HUES64 (cell line): ENCODE measurements around the gene RBFOX1.

Experiments
- H3K27ac ChIP-seq: 2 replicates; pipeline ENCODE4 v1.7.0; 2013; ENCODE audit warnings: low read depth, low read length, inconsistent platforms
- H3K27me3 ChIP-seq: 2 replicates; pipeline ENCODE4 v1.6.1; 2013; ENCODE audit warnings: mild to moderate bottlenecking, low read length; ENCODE audit not compliant: insufficient read depth
- H3K36me3 ChIP-seq: 2 replicates; pipeline ENCODE4 v1.6.1; 2013; ENCODE audit warnings: mild to moderate bottlenecking, low read length; ENCODE audit not compliant: insufficient read depth
- H3K4me1 ChIP-seq: 2 replicates; pipeline ENCODE4 v1.6.1; 2013; ENCODE audit warnings: mild to moderate bottlenecking, low read length, moderate library complexity; ENCODE audit not compliant: insufficient read depth
- H3K4me3 ChIP-seq: 2 replicates; pipeline ENCODE4 v1.5.1; 2013; ENCODE audit warnings: mild to moderate bottlenecking, low read length, moderate library complexity
- H3K9ac ChIP-seq: 2 replicates; pipeline ENCODE4 v1.6.1; 2013; ENCODE audit warnings: mild to moderate bottlenecking, low read depth, low read length
- H3K9me3 ChIP-seq: 2 replicates; pipeline ENCODE4 v1.6.1; 2013; ENCODE audit warnings: low read depth, low read length; ENCODE audit not compliant: insufficient read depth
- WGBS: fragments of 150-250, 120-280 bp; methylation state at CpG from one replicate; pipeline ENCODE4 v1.1.7; 2013; ENCODE audit warnings: missing lambda C conversion rate; 5-methylcytosine and 5-hydroxymethylcytosine counted together

The RBFOX1 gene

DNA sequence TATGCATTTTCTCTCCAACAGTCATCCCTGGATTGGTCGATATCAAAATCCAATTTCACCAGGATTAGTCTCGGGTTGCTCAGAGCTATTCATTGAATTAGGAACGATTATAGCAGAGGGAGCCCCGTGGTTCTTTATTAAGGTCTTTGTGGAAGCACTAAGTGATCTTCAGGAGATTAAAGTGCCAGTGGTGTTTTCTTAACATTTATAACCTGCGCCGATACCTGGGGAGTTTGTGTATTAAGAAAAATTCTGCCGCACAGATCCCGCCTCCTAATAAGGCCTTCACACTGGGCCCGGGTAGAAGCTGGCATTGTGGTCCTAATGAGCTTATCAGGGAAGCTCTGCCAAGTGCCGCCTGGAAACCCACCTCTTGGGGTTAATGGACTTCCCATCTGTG is 238.7 kb downstream of the RBFOX1 start:
- no peaks in the 10 kb centered on the region for H3K27me3 ChIP-seq
- no peaks in the 10 kb centered on the region for H3K4me1 ChIP-seq
- no peaks in the 10 kb centered on the region for H3K36me3 ChIP-seq
- H3K9ac ChIP-seq = no peak overlapping the region
- 93% methylated on average over 10 of the region's 10 CpGs for WGBS
- no peak overlapping the region for H3K4me3 ChIP-seq
- H3K9me3 ChIP-seq = no peaks in the 10 kb centered on the region
- no peak overlapping the region for H3K27ac ChIP-seq

DNA sequence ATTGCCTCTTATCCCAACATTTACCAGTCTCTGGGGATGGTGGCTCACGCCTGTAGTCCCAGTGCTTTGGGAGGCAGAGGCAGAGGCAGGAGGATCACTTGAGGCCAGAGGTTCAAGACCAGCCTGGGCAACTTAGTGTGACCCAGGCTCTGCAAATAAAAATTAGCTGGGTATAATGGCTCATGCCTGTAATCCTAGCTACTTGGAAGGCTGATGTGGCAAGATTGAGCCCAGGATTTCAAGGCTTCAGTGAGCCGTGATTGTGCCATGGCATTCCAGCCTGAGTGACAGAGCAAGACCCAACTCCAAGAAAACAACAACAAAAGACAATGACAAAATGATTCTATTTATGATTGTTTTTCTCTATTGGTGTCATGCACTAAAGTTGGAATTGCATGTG is 244.9 kb downstream of the RBFOX1 start:
- no peak overlapping the region for H3K27ac ChIP-seq
- H3K4me3 ChIP-seq = no peak overlapping the region
- H3K9me3 ChIP-seq = no peaks in the 10 kb centered on the region
- H3K27me3 ChIP-seq = no peaks in the 10 kb centered on the region
- WGBS = 91% methylated on average over 2 of the region's 2 CpGs
- H3K9ac ChIP-seq = no peak overlapping the region
- no peaks in the 10 kb centered on the region for H3K4me1 ChIP-seq
- H3K36me3 ChIP-seq = no peaks in the 10 kb centered on the region

DNA sequence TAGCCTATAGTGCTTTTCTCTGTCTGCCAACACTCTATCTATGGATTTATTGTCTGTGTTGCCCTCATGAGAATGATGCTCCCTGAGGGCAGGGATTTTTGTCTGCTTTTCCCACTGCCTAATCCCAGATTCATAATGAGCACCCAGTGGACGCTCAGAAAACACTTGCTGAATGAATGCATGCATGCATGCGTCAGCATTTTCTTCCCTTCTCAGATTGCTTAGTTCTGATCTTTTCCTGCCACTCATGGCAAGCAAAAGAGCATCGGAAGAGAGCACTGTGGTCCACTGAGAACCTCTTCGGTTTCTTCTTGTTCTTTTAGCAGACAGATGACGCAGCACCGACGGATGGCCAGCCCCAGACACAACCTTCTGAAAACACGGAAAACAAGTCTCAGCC is 246.8 kb downstream of the RBFOX1 start:
- WGBS = 95% methylated on average over 8 of the region's 8 CpGs
- Histone ChIP-seq H3K9me3 (no peaks in the 10 kb centered on the region), H3K27ac (no peak overlapping the region), H3K9ac (no peak overlapping the region), H3K4me1 (no peaks in the 10 kb centered on the region), H3K27me3 (no peaks in the 10 kb centered on the region), H3K36me3 (no peaks in the 10 kb centered on the region), H3K4me3 (no peak overlapping the region)

DNA sequence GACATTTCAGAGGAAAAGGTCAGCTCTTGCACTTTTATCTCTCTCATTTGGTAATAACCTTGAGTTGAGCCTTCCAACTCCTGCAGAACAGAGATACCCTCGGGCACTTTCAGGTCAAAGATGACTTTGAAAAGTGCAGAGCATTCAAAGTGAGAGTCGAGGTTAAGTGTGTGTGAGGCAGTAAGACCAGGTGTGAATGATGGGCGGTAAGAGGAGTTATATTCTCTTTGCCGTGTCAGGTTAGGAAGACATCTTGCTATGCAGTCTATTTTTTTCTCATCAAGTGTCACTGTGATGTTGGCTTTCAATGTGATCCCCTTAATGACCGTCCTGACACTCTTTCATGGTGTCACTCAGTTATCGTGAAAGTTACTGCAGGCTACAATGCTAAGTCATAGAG is 248.5 kb downstream of the RBFOX1 start:
- Histone ChIP-seq H3K27ac (no peak overlapping the region), H3K27me3 (no peaks in the 10 kb centered on the region), H3K4me3 (no peak overlapping the region), H3K4me1 (no peaks in the 10 kb centered on the region), H3K36me3 (no peaks in the 10 kb centered on the region), H3K9me3 (no peaks in the 10 kb centered on the region), H3K9ac (no peak overlapping the region)
- WGBS = 93% methylated on average over 6 of the region's 6 CpGs

DNA sequence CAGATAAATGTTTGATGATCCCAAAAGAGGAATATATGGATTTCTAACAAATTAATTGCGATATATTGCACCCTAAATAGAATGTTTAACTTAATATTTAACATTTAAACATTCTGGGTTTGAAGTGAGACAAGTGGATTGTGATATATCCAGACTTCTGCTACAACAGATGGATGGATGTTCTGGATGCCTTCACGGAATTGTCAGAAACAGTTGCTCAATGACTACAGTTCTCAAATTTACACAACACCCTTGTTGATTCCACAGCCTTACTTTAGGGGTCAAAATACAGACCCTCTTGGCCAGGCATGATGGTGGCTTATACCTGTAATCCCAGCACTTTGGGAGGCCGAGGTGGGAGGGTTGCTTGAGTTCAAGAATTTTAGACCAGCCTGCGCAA is 250.8 kb downstream of the RBFOX1 start:
- Histone ChIP-seq H3K36me3 (no peaks in the 10 kb centered on the region), H3K27me3 (no peaks in the 10 kb centered on the region), H3K4me3 (no peak overlapping the region), H3K9me3 (no peaks in the 10 kb centered on the region), H3K4me1 (no peaks in the 10 kb centered on the region), H3K27ac (no peak overlapping the region), H3K9ac (no peak overlapping the region)
- WGBS = 100% methylated on average over 3 of the region's 4 CpGs

DNA sequence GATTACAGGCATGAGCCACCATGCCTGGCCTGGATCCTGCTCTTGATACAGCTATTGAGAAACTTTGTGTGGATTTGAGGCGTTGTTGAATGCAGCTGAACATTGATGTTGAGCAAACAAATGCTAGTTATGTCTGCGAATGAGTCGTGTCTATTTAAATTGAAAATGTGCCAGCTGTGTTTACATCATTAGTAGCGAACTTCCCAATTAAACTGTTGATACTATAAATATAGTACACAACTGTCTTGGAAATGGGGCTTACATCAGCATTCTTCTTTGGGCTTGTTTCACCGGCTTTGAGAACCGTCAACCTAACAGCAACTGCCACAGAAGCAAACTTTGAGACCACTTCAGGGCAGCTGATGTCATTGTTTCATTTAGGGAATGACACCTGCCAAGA is 251.9 kb downstream of the RBFOX1 start:
- Histone ChIP-seq H3K27me3 (no peaks in the 10 kb centered on the region), H3K4me3 (no peak overlapping the region), H3K36me3 (no peaks in the 10 kb centered on the region), H3K27ac (no peak overlapping the region), H3K4me1 (no peaks in the 10 kb centered on the region), H3K9me3 (no peaks in the 10 kb centered on the region), H3K9ac (no peak overlapping the region)
- WGBS = 92% methylated on average over 6 of the region's 6 CpGs

DNA sequence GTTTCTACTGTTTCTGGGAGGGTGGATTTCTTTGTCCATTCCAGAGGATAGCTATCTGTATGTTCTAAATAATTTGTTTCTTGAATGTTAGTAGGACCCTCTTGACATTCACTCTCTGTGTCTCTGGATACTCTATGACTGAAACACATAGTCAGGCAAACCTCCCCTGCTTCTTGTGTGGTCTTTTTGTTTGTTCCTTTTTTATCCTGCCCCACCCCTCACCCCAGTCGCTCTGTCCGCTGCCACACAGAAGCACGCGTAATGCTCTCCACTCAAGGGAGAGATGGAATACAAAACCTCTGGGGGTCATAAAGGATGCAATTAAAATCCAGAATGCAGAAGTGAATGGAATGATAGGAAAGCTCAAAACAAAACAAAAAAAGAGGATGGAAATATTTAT is 253.1 kb downstream of the RBFOX1 start:
- H3K9me3 ChIP-seq = no peaks in the 10 kb centered on the region
- 79% methylated on average over 2 of the region's 4 CpGs for WGBS
- H3K9ac ChIP-seq = no peak overlapping the region
- no peaks in the 10 kb centered on the region for H3K36me3 ChIP-seq
- H3K4me1 ChIP-seq = no peaks in the 10 kb centered on the region
- H3K27me3 ChIP-seq = no peaks in the 10 kb centered on the region
- H3K27ac ChIP-seq = no peak overlapping the region
- no peak overlapping the region for H3K4me3 ChIP-seq

DNA sequence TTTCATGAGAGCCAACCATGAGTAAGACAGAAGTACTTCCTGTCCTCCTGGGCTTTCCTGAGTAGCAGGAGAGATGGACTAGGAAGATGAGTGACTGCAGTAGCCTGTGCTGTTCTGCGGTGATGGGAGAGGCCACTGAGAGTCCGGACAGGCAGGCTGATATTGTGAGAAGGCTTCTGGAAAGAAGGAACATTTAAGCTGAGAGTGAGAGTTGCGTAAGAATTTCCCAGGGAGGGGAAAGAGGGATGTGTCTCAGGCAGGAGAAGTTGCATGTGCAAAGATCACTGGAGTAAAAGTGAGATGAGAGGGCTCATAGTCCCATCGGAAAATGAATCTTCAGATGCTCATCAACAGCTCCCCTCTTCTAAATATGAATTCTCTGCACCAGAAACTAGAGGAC is 258.3 kb downstream of the RBFOX1 start:
- Histone ChIP-seq H3K9me3 (no peaks in the 10 kb centered on the region), H3K4me3 (no peak overlapping the region), H3K27me3 (no peaks in the 10 kb centered on the region), H3K36me3 (no peaks in the 10 kb centered on the region), H3K27ac (no peak overlapping the region), H3K4me1 (no peaks in the 10 kb centered on the region), H3K9ac (no peak overlapping the region)
- WGBS = 95% methylated on average over 4 of the region's 4 CpGs

DNA sequence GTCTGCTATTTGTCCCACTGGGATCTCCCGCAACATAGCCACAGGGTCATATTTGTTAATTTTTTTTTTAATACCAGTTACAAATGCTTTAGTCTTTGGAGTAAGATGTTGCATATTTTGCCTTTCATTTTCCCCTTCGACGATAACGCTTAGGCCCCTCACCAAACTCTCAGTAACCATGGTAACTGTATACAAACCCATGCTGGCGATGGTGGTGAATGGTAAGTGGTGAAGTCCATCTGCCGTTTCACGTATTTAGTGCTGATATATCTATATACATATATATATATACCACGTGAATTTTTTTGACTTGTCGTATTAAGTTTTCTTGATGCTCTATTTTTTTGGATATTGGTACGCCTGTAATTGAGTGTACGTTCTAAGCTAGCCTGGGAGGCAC is 263.7 kb downstream of the RBFOX1 start:
- H3K4me1 ChIP-seq = peaks cover 10% of the 10 kb centered on the region; the same call in 1 of the 2 replicates
- no peak overlapping the region for H3K9ac ChIP-seq
- no peak overlapping the region for H3K27ac ChIP-seq
- H3K9me3 ChIP-seq = no peaks in the 10 kb centered on the region
- no peaks in the 10 kb centered on the region for H3K36me3 ChIP-seq
- 96% methylated on average over 4 of the region's 11 CpGs for WGBS
- H3K4me3 ChIP-seq = no peak overlapping the region
- H3K27me3 ChIP-seq = no peaks in the 10 kb centered on the region

DNA sequence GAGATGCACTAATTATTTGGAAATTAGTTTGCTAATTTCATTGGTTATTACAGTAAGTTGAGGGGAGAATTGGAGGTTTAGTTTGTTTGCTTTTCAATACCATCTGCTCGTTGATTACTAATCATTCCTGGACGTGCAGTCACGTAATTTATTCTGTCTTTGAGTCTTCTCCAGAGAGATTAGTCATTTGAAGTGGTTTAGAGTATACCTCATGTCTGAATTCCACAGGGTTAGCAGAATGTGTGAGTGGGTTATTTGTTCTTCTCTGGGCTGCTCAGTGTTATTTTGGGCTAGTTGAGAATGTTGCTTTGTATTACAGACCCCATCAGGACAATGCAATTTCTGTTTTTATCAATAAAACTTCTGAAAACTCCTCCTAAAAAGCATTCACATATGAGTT is 265.0 kb downstream of the RBFOX1 start:
- WGBS = 91% methylated on average over 3 of the region's 3 CpGs
- H3K9me3 ChIP-seq = no peaks in the 10 kb centered on the region
- no peak overlapping the region for H3K27ac ChIP-seq
- H3K4me3 ChIP-seq = no peak overlapping the region
- H3K4me1 ChIP-seq = peaks cover 23% of the 10 kb centered on the region
- no peaks in the 10 kb centered on the region for H3K27me3 ChIP-seq
- no peaks in the 10 kb centered on the region for H3K36me3 ChIP-seq
- no peak overlapping the region for H3K9ac ChIP-seq

DNA sequence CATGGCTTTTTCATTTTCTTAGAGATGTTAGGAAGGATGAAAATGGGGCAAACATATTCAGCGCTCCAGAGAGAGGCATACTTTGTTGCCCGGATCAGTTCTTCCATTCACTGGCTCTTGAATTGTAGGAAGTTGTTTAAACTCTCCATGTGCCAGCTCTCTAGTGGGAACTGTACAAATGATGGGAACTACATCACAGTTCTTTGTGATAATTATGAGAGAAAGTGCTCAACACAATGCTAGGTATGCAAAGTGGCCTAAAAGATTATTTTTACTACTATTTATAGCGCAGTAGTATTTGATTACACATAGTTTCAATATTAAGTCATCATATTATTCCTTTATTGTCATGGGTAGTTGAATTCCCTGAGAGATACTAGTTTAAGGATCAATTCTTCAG is 268.5 kb downstream of the RBFOX1 start:
- Histone ChIP-seq H3K4me3 (no peak overlapping the region), H3K4me1 (peaks cover 23% of the 10 kb centered on the region), H3K9ac (no peak overlapping the region), H3K36me3 (no peaks in the 10 kb centered on the region), H3K27ac (no peak overlapping the region), H3K27me3 (no peaks in the 10 kb centered on the region), H3K9me3 (no peaks in the 10 kb centered on the region)
- 92% methylated on average over 2 of the region's 3 CpGs for WGBS

DNA sequence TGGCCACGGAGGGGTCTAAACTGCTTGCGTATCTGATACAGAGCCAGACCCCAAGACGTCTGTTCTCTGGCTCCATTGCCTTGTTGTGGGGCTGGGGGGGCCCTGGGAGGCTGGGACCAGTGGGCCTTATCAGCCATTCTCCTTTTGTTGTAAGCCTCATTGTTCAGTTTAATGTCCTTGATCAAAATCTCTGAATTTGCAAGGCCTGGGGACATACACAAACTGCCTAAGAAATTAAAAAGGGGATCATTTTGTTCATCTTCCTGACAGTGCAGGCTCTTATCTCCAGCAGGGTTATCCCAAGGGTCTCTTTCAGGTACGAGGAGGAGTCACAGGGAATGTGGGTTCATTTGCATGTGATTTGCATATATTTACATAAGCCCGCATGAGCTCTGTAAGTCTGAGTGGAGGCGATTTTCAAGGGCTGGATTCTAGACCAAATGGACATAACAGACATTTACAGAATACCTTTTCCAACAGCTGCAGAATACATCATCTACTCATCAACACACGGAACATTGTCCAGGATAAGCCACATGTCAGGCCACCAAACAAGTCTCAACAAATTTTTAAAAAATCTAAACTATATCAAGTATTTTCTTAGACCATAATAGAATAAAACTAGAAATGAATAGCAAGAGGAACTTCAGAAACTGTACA is 269.8 kb downstream of the RBFOX1 start:
- H3K27me3 ChIP-seq = no peaks in the 10 kb centered on the region
- 77% methylated on average over 7 of the region's 7 CpGs for WGBS
- H3K27ac ChIP-seq = no peak overlapping the region
- no peak overlapping the region for H3K4me3 ChIP-seq
- H3K36me3 ChIP-seq = no peaks in the 10 kb centered on the region
- no peak overlapping the region for H3K9ac ChIP-seq
- peaks cover 19% of the 10 kb centered on the region for H3K4me1 ChIP-seq
- no peaks in the 10 kb centered on the region for H3K9me3 ChIP-seq
